Fibroblast of the aortic adventitia (primary cell): ENCODE data around the gene EXOC6. TPM values are rescaled to one million over a fixed set of nuclear protein-coding genes. Genes with fewer than 3 reads are reported as not detected.
A peak's percentile ranks its signal among the peaks of the same experiment; 100 is the strongest.
"Not testable (repeated sequence)": the region's sequence is repeated elsewhere in the genome, so short reads cannot be mapped to it uniquely, and the experiment has no call there.

Source experiments
- DNase-seq: peaks from one replicate; pipeline ENCODE4 v3.0.0-alpha.2; 2010; ENCODE audit warnings: low read depth
- H3K4me3 ChIP-seq: 2 replicates; pipeline ENCODE4 v1.5.1; 2011; ENCODE audit warnings: low read depth, mild to moderate bottlenecking, control low read depth, low read length, moderate library complexity
- total RNA-seq: library from RNA; depleted of rRNA; stranded (reverse); fragments of >200 nt; gene quantifications from 2 replicates; pipeline ENCODE4 v1.2.3, GENCODE V29; 2012; ENCODE audit warnings: low replicate concordance
- TF ChIP-seq, protein P1 (sequence below): IDR thresholded peaks from 2 replicates; pipeline ENCODE4 v1.5.1; 2011; ENCODE audit warnings: mild to moderate bottlenecking, low read length, control low read depth, inconsistent platforms; ENCODE audit not compliant: insufficient read depth

Gene EXOC6
- total RNA-seq, 1 donor: 16.5 TPM

GRCh38 chr10:92946491-92946890, 98.2 kb downstream of the EXOC6 start:
- TF ChIP-seq, protein P1, sequence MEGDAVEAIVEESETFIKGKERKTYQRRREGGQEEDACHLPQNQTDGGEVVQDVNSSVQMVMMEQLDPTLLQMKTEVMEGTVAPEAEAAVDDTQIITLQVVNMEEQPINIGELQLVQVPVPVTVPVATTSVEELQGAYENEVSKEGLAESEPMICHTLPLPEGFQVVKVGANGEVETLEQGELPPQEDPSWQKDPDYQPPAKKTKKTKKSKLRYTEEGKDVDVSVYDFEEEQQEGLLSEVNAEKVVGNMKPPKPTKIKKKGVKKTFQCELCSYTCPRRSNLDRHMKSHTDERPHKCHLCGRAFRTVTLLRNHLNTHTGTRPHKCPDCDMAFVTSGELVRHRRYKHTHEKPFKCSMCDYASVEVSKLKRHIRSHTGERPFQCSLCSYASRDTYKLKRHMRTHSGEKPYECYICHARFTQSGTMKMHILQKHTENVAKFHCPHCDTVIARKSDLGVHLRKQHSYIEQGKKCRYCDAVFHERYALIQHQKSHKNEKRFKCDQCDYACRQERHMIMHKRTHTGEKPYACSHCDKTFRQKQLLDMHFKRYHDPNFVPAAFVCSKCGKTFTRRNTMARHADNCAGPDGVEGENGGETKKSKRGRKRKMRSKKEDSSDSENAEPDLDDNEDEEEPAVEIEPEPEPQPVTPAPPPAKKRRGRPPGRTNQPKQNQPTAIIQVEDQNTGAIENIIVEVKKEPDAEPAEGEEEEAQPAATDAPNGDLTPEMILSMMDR: no peak
- no peak for DNase-seq
- H3K4me3 ChIP-seq: no peak overlapping the region

DNA sequence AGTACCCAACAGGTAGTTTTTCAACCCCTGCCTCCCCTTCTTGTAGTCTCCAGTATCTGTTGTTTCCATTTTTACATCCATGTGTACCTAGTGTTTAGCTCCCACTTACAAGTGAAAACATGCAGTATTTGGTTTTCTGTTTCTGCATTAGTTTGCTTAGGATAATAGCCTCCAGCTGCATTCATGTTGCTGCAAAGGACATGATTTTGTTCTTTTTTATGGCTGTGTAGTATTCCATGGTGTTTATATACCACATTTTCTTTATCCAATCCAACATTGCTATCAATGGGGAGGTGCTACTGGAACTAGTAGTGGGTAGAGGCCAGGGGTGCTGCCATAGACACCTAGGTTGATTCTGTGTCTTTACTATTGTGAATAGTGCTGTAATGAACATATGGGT, 104.3 kb downstream of the EXOC6 start:
- not testable (repeated sequence) for DNase-seq, H3K4me3 ChIP-seq

DNA sequence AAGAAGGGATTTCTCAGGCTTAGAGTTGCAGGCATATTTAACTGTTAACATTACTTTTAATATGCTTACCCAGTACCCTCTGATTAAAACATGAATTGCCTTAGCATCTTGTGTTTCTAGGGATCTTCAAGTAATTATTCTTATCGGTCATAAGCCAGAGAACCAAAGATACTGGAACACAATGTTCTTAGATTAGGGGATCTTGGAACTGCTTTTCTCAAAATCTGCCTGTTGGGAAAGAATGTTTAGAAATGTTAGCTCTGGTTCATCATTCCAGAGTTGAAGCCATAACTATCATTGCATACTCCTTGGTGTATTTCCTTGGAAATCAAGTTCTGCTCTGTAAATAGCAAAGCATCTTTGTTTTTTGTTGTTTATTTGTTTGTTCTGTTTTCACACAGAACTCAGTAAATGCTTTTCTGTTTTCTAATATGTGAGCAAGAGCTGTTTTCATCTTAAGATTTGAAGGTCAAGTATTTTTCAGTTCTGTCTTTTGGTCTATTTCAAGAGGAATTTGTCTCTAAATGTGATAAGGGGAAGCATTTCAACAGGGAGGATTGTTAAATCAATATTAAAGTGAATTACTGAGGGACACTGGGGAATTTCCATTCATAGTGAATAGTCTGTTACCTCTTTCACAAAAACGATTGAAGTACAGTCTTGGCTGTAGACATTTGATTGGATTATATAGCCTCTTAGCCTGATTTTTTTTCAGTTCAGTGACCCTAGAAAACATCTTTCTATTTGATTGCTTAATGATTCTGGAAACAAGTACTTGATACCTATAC, 109.1 kb downstream of the EXOC6 start:
- DNase-seq: no peak
- TF ChIP-seq, protein P1: no peak
- no peak overlapping the region for H3K4me3 ChIP-seq

GRCh38 chr10:92961638-92962037, 113.3 kb downstream of the EXOC6 start:
- H3K4me3 ChIP-seq: no peak overlapping the region
- no peak for DNase-seq
- TF ChIP-seq, protein P1: no peak

GRCh38 chr10:92965314-92965713, 117.0 kb downstream of the EXOC6 start:
- H3K4me3 ChIP-seq: no peak overlapping the region
- DNase-seq: peak; percentile 86
- TF ChIP-seq, protein P1: peak; percentile 58

DNA sequence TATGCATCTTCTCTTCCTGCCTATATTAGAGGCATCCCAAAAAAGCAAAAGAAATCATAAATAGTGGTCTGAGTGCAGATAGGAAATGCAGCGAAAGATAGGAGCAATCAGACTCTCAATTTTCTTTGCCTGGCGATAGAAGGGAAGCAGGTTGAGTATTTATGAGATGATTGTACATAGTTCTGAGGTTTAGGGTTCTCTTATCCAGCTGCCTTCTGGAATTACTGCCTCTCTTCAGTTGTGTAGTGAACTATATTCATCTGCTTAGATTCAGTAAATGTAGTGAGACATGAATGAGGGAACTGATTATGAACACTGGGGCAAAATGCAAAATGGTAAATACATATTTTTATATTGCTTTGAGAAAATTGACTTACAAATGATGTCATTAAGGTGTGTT, 119.3 kb downstream of the EXOC6 start:
- TF ChIP-seq, protein P1: no peak
- no peak for DNase-seq
- no peak overlapping the region for H3K4me3 ChIP-seq

GRCh38 chr10:92969151-92969550, 120.8 kb downstream of the EXOC6 start:
- peak; percentile 31 for DNase-seq
- H3K4me3 ChIP-seq: no peak overlapping the region
- TF ChIP-seq, protein P1: no peak
